TTC549 (cell line): ENCODE measurements around the gene TRIM38.

Experiments used
- FAIRE-seq: peaks from 2 replicates; lab custom pipeline; 2012; peaks lifted over from hg19 to GRCh38; lab: Jason Lieb, UNC

Gene TRIM38

DNA sequence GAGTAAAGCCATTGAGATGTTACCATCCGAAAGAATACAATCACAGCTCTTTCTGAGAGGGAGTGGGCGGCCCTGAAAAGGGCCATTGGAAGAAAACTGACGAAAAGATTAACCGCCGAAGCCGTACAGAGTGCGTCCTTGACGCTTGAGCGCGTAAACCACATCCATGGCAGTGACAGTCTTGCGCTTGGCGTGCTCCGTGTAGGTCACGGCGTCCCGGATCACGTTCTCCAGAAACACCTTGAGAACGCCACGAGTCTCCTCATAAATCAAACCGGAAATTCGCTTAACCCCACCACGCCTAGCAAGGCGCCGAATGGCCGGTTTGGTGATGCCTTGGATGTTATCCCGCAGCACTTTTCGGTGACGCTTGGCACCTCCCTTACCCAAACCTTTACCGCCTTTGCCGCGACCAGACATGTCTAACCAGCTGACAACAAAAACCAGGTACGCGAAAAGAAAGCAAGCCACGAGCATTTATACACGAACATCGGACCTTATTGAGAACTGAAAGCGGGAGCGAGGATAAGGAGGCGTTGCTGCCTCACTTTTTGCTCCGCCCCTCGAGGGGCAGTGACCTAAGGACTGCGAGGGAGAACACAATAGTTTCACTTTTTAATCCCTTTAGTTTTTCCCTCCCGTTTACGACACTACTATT, 64.4 kb downstream of the TRIM38 start:
- peak; percentile 73 for FAIRE-seq

DNA sequence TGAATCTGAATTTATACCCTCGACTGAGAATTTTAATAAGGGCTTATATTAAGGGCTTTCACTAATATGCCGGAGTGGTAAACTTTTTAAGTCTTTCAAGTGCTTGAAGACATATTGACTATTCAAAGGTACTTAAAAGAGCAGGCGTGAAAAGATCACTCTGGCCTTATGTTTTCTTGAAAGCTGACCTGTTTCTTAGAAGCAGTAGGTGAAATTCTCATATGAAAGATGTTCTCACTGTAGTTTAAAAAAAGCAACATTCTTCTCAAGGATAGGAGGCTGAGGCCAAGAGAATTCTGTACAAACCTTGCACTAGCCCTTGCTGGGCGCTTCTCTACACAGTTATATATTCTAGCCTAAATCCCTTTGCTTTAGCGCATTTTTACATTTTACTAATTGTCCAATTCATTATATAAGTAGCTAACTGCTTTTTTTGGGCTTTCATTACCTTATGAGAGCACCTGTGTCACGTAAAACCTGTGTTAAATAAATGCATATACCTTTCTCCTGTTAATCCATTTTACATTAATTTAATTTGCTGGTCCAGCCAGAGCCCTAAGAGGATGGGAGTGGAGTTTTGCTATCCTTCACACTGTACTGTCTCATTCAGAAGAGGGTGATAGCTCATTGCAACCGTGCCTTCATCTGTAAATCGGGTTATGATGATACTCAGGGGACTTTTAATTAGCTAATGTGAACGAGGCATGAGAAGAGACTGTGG, 65.0 kb downstream of the TRIM38 start:
- no peak for FAIRE-seq

GRCh38 chr6:26028212-26028745, 65.7 kb downstream of the TRIM38 start:
- no peak for FAIRE-seq

GRCh38 chr6:26028746-26029569, 66.4 kb downstream of the TRIM38 start:
- FAIRE-seq: no peak

- no peak for FAIRE-seq
These were observed 66.9 kb downstream of the TRIM38 start for GRCh38 chr6:26029570-26029856.

DNA sequence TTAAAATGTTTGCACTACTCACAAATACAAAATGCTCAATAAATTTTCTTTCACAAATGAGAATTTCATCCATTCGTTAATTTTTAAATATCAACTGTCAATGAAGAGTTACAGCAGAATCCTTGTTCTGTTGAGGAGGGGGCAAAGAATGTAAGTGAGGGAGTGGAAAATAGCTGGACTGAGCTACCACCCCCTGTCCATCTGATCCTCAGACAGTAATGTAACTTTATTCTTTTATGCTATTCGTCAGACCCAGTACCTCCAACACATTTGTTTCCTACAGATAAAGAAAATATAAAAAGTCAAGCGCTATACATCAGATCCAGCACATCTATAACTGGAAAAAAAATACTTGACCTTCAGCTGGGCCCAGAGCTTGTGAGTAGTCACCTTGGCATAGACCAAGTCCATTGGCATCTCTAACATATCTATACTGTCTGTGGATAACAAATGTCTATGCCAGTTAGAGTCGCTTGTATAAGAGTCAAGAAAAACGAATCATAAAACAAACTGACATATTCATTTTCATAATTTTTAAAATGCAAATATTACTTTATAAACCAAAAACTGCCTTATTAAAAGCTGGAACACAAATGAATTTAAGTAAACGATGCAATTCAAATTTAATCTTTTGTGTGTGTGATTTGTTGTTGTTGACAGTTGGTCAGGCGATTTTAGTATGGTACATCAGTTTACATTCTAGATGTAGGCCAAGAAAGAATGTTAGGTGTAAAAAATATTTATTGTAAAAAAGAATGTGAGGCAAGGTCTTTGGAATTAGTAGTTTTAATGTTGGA, 67.5 kb downstream of the TRIM38 start:
- no peak for FAIRE-seq

DNA sequence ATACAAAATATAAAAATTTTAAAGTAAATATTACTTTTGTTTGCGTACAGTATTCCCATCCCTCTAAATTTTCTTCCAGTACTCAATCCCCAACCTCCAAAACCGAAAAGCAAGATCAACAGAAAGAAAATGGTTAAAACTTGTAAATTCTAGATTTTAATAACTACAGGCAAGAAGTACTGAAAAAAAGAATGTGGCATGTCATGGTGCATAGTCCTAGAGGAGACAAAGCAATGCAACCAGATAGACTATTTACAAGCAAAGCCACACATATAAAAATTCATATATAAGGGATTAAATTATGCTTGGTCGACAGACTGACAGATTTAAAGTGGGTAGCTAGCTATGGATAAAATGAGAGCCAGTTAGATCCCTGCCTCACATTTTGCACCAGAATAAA, 68.1 kb downstream of the TRIM38 start:
- no peak for FAIRE-seq

- FAIRE-seq: no peak
These were observed 68.6 kb downstream of the TRIM38 start for GRCh38 chr6:26031151-26031594.

DNA sequence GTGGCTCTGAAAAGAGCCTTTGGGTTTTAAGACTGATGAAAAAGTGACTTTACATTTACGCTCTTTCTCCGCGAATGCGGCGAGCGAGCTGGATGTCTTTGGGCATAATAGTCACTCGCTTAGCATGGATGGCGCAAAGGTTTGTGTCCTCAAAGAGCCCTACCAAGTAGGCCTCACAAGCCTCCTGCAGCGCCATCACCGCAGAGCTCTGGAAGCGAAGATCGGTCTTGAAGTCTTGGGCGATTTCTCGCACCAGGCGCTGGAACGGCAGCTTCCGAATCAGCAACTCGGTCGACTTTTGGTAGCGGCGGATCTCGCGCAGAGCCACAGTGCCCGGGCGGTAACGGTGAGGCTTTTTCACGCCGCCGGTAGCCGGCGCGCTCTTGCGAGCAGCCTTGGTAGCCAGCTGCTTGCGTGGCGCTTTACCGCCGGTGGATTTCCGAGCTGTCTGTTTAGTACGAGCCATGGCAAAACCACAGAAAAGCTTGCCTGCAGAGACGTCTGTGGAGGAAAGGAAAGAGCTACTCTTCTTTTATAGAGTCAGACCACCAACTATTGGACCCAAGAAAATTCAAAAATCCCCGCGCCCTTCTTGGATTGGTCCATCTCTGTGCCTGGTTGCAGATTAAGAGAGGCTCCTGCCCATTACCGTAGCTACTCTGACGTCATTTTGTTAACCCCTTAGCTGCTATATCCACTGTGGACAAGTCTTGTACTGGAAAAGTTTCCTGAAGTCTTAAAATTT, 69.2 kb downstream of the TRIM38 start:
- peak; percentile 96 for FAIRE-seq

- no peak for FAIRE-seq
These were observed 69.9 kb downstream of the TRIM38 start for GRCh38 chr6:26032340-26033084.

DNA sequence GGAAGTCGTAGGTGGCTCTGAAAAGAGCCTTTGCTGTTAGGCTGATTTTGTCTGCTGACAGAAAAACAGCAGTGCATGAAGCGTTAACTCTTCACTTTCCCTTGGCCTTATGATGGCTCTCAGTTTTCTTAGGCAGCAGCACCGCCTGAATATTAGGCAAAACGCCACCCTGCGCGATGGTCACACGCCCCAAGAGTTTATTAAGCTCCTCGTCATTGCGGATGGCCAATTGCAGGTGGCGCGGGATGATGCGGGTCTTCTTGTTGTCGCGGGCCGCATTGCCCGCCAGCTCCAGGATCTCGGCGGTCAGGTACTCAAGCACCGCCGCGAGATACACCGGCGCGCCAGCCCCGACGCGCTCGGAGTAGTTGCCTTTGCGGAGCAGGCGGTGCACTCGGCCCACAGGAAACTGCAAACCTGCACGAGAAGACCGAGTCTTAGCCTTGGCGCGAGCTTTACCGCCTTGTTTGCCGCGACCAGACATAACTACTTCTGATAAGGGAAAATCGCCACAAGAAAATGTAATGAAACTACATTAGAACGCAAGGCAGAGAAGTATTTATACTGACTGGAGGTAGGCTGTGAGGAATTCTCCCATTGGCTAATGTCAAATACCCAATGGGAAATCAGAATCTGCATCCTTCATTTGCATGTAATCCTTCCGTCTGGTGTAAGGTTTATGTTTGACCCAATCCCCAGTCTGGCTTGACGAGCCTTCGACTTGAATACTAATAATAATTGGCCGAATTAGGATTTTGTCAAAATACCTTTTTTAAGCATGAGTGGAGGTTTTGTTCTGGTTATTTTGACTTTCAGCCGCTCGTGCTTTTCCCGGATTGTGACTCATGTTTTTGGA, 70.7 kb downstream of the TRIM38 start:
- peak; percentile 96 for FAIRE-seq

DNA sequence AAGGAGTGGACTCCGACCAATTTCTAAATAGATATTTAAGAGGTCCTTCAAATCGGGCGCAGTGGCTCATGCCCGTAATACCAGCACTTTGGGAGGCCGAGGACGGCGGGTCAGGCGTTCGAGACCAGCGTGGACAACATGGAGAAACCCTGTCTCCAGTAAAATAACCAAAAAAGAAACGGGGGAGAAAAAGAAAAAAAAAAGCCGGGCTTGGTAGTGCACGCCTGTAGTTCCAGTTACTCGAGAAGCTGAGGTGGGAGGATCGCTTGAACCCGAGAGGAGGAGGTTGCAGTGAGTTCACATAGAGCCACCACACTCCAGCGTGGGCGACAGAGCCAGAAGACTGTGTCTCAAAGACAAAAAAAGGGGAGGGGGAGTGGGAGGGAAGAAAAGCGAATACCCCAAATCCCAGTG, 71.3 kb downstream of the TRIM38 start:
- no peak for FAIRE-seq

DNA sequence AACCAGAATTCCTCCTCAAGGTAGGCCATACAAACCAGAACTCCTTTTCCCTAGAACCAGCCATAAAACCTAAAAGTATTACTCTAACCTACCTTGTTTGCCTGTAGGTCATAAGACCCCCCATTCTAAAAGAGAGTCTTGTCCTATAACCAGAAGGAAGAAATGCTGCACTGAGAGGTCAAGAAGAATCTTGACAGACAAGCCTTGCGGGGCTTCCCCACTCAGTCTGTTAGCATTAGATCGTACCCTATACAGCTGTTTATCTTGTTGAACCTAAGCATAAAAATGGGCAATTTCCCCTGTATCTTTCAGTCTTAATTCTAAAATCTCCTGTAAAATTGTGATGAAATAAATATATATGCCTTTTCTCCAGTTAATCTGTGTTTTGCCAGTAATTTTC, 72.3 kb downstream of the TRIM38 start:
- no peak for FAIRE-seq
